Nephron progenitor cell (in vitro differentiated cells): Measurements from ENCODE around the gene VSTM1.
"Not testable (repeated sequence)": the region's sequence is repeated elsewhere in the genome, so short reads cannot be mapped to it uniquely, and the experiment has no call there.

Experiments used
- DNase-seq: peaks from one replicate; pipeline ENCODE4 v3.0.0; 2021
- H3K27ac Mint-ChIP-seq: 2 replicates; pipeline ENCODE4 v1.8.0; 2021; ENCODE audit warnings: mild to moderate bottlenecking, moderate library complexity, mixed read lengths
- H3K27me3 Mint-ChIP-seq: 2 replicates; pipeline ENCODE4 v1.8.0; 2021; ENCODE audit warnings: mild to moderate bottlenecking, low read depth, mixed read lengths; ENCODE audit not compliant: poor library complexity
- H3K36me3 Mint-ChIP-seq: 2 replicates; pipeline ENCODE4 v1.8.0; 2021; ENCODE audit warnings: low read depth, mixed read lengths
- H3K4me1 Mint-ChIP-seq: 2 replicates; pipeline ENCODE4 v1.8.0; 2021; ENCODE audit warnings: mixed read lengths
- H3K4me3 Mint-ChIP-seq: 2 replicates; pipeline ENCODE4 v1.8.0; 2021; ENCODE audit warnings: mild to moderate bottlenecking, moderate library complexity, mixed read lengths
- H3K9me3 Mint-ChIP-seq: 2 replicates; pipeline ENCODE4 v1.8.0; 2021; ENCODE audit warnings: mild to moderate bottlenecking, moderate library complexity, mixed read lengths
- CTCF ChIP-seq: fragments of 200-600 bp; sonication (generic); IDR thresholded peaks from 2 replicates; pipeline ENCODE4 v1.5.0; 2021; ENCODE audit warnings: antibody characterized with exemption

Gene VSTM1

DNA sequence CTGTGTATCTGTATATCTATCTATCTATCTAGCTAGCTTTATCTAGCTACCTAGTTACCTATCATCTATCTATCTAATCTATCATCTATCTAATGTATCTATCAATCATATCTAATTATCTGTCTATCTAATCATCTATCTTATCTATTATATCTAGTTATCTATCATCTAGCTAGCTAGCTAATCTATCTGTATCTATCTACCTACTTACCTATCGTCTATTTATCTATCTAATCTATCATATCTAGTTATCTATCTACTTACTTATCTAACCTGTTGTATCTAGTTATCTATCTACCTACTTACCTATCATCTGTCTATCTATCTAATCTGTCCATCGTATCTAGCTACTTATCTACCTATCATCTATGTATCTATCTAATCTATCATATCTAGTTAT lies 17.9 kb downstream of the VSTM1 start:
- H3K27me3 Mint-ChIP-seq: peaks cover 30% of the 10 kb centered on the region
- no peak overlapping the region for H3K4me3 Mint-ChIP-seq
- TF ChIP-seq CTCF: no peak
- peaks cover 7% of the 10 kb centered on the region for H3K9me3 Mint-ChIP-seq
- no peak overlapping the region for H3K27ac Mint-ChIP-seq
- no peaks in the 10 kb centered on the region for H3K36me3 Mint-ChIP-seq
- no peaks in the 10 kb centered on the region for H3K4me1 Mint-ChIP-seq
- no peak for DNase-seq

- Mint-ChIP-seq H3K27me3 (peaks cover 20% of the 10 kb centered on the region), H3K36me3 (no peaks in the 10 kb centered on the region), H3K27ac (no peak overlapping the region), H3K4me3 (no peak overlapping the region), H3K4me1 (no peaks in the 10 kb centered on the region), H3K9me3 (peaks cover 4% of the 10 kb centered on the region)
- no peak for TF ChIP-seq CTCF
- DNase-seq: no peak
Measured at GRCh38 chr19:54042989-54043388, 20.7 kb downstream of the VSTM1 start.

- no peak for TF ChIP-seq CTCF
- no peak overlapping the region for H3K4me3 Mint-ChIP-seq
- peaks cover 17% of the 10 kb centered on the region for H3K27me3 Mint-ChIP-seq
- no peaks in the 10 kb centered on the region for H3K4me1 Mint-ChIP-seq
- no peak for DNase-seq
- no peak overlapping the region for H3K27ac Mint-ChIP-seq
- no peaks in the 10 kb centered on the region for H3K36me3 Mint-ChIP-seq
- H3K9me3 Mint-ChIP-seq: peaks cover 4% of the 10 kb centered on the region
Measured at GRCh38 chr19:54041969-54042606, 21.6 kb downstream of the VSTM1 start.

DNA sequence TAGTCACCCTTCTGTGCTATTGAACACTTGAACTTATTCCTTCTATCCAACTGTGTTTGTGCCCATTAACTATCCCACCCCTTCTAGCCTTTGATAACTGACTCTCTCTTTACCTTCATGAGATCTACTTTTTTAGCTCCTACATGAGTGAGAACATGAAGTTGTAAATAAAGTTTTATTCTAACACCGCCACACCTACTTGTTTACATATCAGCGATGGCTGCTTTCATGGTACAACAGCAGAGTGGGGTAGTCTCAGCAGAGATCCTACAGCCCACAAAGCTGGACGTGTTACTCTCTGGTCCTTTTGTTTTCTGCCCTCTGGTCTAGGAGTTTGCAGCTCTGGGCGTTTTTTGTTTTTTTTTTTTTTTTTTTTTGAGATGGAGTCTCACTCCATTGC lies 23.7 kb downstream of the VSTM1 start:
- Mint-ChIP-seq H3K9me3 (peaks cover 9% of the 10 kb centered on the region), H3K36me3 (no peaks in the 10 kb centered on the region), H3K4me1 (peaks cover 10% of the 10 kb centered on the region), H3K4me3 (no peak overlapping the region), H3K27ac (no peak overlapping the region), H3K27me3 (peaks cover 17% of the 10 kb centered on the region)
- TF ChIP-seq CTCF: no peak
- no peak for DNase-seq

DNA sequence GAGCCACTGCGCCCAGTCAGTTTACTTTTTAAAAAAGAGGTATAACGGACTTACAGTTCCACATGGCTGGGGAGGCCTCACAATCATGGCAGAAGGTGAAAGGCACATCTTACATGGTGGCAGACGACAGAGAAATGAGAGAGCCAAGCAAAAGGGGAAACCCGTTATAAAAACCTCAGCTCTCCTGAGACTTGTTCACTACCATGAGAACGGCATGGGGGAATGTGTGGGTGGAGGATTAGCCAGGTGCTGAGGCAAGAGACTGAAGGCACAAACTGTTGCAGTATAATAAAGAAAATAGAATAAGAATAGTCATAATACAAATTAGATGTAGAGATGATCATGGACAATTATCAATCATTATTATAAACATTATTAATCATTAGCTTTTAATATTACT lies 27.2 kb downstream of the VSTM1 start:
- H3K36me3 Mint-ChIP-seq, H3K27me3 Mint-ChIP-seq: not testable (repeated sequence)

GRCh38 chr19:54035215-54036178 lies 28.2 kb downstream of the VSTM1 start:
- peaks cover 9% of the 10 kb centered on the region for H3K9me3 Mint-ChIP-seq
- no peak for DNase-seq
- no peak for TF ChIP-seq CTCF
- H3K27me3 Mint-ChIP-seq: peaks cover 6% of the 10 kb centered on the region
- H3K36me3 Mint-ChIP-seq: no peaks in the 10 kb centered on the region
- peaks cover 14% of the 10 kb centered on the region for H3K4me1 Mint-ChIP-seq
- H3K4me3 Mint-ChIP-seq: no peak overlapping the region
- H3K27ac Mint-ChIP-seq: no peak overlapping the region

More for the DNA sequence above, 27.2 kb downstream of the VSTM1 start:
- H3K9me3 Mint-ChIP-seq, H3K27ac Mint-ChIP-seq, H3K4me3 Mint-ChIP-seq, DNase-seq: not testable (repeated sequence)
- peaks cover 14% of the 10 kb centered on the region for H3K4me1 Mint-ChIP-seq
